ENCODE results near the gene CLN5.

GRCh38 chr13:76953968-76954367 lies 37.9 kb upstream of the CLN5 start:
- TF ChIP-seq CTCF (conservative IDR thresholded peaks at IDR 0.05; ENCODE audit: low read depth, low read length) (no peak), USF2 (IDR thresholded peaks at IDR 0.05; ENCODE audit: low read depth, low read length) (no peak), RFX5 (IDR thresholded peaks at IDR 0.05; ENCODE audit: low read depth, low read length) (no peak), POLR2A (IDR thresholded peaks at IDR 0.05; ENCODE audit: low read depth, low read length) (no peak), SMC3 (IDR thresholded peaks at IDR 0.05; ENCODE audit: low read depth, low read length) (no peak), MXI1 (IDR thresholded peaks at IDR 0.05; ENCODE audit: borderline replicate concordance, low read depth, low read length) (no peak), RAD21 (IDR thresholded peaks at IDR 0.05; ENCODE audit: low read length) (no peak), MAZ (IDR thresholded peaks at IDR 0.05; ENCODE audit: borderline replicate concordance, low read depth, low read length) (no peak), CEBPB (IDR thresholded peaks at IDR 0.05; ENCODE audit: low read depth, low read length) (no peak), BHLHE40 (IDR thresholded peaks at IDR 0.05; ENCODE audit: low read depth, low read length) (no peak)
